ENCODE data around the gene CIZ1. TPM values are rescaled to one million over a fixed set of nuclear protein-coding genes. Genes with fewer than 3 reads are reported as not detected.

Gene CIZ1
- total and polyA plus RNA-seq, 10 of the 15 experiments (the other 5 are each of a cell fraction or from before 2014, with no cell fraction given) = 1.8 to 91.6 (median 35.4) TPM

GRCh38 chr9:128153060-128153946, 38.1 kb downstream of the CIZ1 start:
- Histone ChIP-seq H3K36me3 (ENCODE audit: control insufficient read depth in 2 of 2, insufficient read depth in 2 of 2, low read length in 1 of 2) (no peaks in the 10 kb centered on the region), H3K4me2 (ENCODE audit: control insufficient read depth, insufficient read depth) (no peak overlapping the region), H4K20me1 (ENCODE audit: control insufficient read depth, insufficient read depth) (no peaks in the 10 kb centered on the region; the same call in 1 of the 2 replicates), H3K4me1 (ENCODE audit: control insufficient read depth, insufficient read depth, low read length) (no peaks in the 10 kb centered on the region), H3K4me3 (no peak overlapping the region), H3K9me3 (replicated peaks; ENCODE audit: control insufficient read depth, insufficient read depth, low read length) (no peaks in the 10 kb centered on the region), H3K27me3 (replicated peaks in 1 of 2; ENCODE audit: control insufficient read depth in 2 of 2, insufficient read depth in 2 of 2, low read length in 1 of 2) (peaks cover 0 to 1% of the 10 kb centered on the region in 2 experiments; a peak in 2 of 4 replicates), H3K79me2 (ENCODE audit: control insufficient read depth, insufficient read depth, low read length) (no peaks in the 10 kb centered on the region), H2AFZ (ENCODE audit: control insufficient read depth, low read depth, low read length) (no peak overlapping the region), H3K27ac (ENCODE audit: control insufficient read depth, insufficient read depth) (no peak overlapping the region), H3K9ac (ENCODE audit: control insufficient read depth, insufficient read depth, low read length) (no peak overlapping the region)
- 39% methylated on average over 24 of the region's 26 CpGs for WGBS (ENCODE audit: insufficient coverage, insufficient replicate concordance, low lambda C conversion rate, missing lambda C conversion rate)
- ChIA-PET SMC1A (ENCODE audit: uncharacterized antibody, unreplicated experiment) (no interaction called here), CTCF (no interaction called here), RAD21 (ENCODE audit: unreplicated experiment) (no interaction called here), POLR2A (no interaction called here)
- in situ Hi-C loops (cut with MboI) = no loop called here
- intact Hi-C loops (cut with micrococcal nuclease; ENCODE audit: unreplicated experiment) = no loop called here
- TF ChIP-seq FOXK2 (IDR thresholded peaks at IDR 0.05) = no peak
- no peak for TF ChIP-seq SREBF1 (IDR thresholded peaks at IDR 0.05; ENCODE audit: low read length)
- TF ChIP-seq HSF1 (IDR thresholded peaks at IDR 0.05; ENCODE audit: low read depth, low read length) = no peak
- TF ChIP-seq KLF5 (IDR thresholded peaks at IDR 0.05; ENCODE audit: partially characterized antibody) = no peak
- no peak for TF ChIP-seq RUNX3 (IDR thresholded peaks at IDR 0.05; ENCODE audit: low read length)
- TF ChIP-seq YY1 (IDR thresholded peaks at IDR 0.05; ENCODE audit: low read depth, low read length) = no peak
- TF ChIP-seq SIX5 (IDR thresholded peaks at IDR 0.05; ENCODE audit: low read depth, low read length, severe bottlenecking) = no peak
- TF ChIP-seq CREM (IDR thresholded peaks at IDR 0.05; ENCODE audit: low read depth) = no peak
- FAIRE-seq = no peak
- ATAC-seq = no peak
- BruUV-seq (replicated peaks) = no TSS peak
- DNase-seq (ENCODE audit: low read depth, low spot score) = no peak
